ENCODE data around the gene IFFO2.

DNA sequence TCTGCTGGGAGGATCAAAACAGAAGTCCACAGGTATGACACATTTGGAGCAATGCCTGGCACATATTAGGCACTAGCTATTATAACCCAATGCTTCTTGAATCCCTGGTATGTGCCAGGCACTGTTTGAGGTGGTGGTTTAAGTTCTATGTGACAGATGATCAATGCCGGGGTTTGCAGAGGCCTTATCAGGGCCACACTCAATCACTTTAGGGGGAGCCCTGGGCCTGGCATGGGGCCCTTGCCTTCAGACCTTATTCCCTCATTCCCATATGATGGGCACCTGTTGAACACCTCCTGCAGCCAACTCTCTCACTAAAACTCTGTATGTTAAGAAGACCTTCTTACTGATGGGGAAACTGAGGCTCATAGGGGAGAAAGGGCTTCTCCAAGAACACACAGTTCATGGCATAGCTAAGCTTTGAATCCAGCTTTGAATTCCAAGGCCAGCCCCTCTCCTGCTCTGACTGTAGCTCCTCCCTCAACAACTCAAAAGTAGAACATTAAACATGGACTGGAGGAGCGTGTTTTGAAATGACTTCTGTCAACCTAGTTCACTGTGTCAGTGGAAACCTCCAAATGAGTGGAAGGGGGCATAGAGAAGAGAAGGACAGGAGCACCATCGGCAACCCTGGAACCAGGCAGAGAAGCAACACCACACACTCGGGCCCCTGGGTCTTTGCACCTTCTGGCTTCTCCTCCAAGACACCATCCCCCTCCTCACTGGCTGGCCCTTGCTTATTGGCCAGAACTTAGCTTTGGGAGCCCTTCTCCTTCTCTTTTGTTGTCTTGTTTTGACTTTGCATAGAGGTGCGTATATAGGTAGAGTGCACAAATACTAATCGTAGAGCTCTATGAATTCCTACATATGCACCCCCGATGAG lies 6.6 kb upstream of the IFFO2 start:
- no peak for TF ChIP-seq CEBPB (IDR thresholded peaks at IDR 0.05; ENCODE audit: low read depth, low read length)
- TF ChIP-seq, protein P1, sequence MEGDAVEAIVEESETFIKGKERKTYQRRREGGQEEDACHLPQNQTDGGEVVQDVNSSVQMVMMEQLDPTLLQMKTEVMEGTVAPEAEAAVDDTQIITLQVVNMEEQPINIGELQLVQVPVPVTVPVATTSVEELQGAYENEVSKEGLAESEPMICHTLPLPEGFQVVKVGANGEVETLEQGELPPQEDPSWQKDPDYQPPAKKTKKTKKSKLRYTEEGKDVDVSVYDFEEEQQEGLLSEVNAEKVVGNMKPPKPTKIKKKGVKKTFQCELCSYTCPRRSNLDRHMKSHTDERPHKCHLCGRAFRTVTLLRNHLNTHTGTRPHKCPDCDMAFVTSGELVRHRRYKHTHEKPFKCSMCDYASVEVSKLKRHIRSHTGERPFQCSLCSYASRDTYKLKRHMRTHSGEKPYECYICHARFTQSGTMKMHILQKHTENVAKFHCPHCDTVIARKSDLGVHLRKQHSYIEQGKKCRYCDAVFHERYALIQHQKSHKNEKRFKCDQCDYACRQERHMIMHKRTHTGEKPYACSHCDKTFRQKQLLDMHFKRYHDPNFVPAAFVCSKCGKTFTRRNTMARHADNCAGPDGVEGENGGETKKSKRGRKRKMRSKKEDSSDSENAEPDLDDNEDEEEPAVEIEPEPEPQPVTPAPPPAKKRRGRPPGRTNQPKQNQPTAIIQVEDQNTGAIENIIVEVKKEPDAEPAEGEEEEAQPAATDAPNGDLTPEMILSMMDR (IDR thresholded peaks at IDR 0.05; ENCODE audit: control extremely low read depth in 1 of 3, insufficient read depth in 1 of 3, low read depth in 1 of 3, low read length in 3 of 3): no peak
- TF ChIP-seq, protein P2, sequence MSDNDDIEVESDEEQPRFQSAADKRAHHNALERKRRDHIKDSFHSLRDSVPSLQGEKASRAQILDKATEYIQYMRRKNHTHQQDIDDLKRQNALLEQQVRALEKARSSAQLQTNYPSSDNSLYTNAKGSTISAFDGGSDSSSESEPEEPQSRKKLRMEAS (IDR thresholded peaks at IDR 0.05): no peak
- no peak for TF ChIP-seq SRF (IDR thresholded peaks at IDR 0.05; ENCODE audit: low read depth, low read length)
- TF ChIP-seq SP4 (IDR thresholded peaks at IDR 0.05; ENCODE audit: low read length): no peak
